ENCODE measurements around the gene SCYGR4.

DNA sequence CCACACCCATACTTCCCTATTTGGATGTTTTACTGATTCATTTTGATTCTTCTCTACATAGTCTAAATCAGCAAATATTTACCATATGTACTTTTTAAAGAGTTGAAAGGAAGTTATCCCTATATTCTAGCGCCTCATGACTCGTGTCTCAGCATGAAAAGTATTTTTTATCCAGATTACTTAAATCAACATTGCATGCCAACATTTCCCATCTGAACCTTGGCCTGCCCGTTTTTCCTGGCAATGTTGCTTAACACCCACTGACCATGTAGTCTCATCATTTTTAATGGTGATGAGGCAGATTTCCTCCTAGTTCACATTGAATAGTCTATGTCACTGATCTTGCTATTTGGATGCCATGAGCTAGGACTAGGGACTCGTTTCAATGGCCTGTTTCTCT lies 36.1 kb downstream of the SCYGR4 start:
- TF ChIP-seq, protein P1, sequence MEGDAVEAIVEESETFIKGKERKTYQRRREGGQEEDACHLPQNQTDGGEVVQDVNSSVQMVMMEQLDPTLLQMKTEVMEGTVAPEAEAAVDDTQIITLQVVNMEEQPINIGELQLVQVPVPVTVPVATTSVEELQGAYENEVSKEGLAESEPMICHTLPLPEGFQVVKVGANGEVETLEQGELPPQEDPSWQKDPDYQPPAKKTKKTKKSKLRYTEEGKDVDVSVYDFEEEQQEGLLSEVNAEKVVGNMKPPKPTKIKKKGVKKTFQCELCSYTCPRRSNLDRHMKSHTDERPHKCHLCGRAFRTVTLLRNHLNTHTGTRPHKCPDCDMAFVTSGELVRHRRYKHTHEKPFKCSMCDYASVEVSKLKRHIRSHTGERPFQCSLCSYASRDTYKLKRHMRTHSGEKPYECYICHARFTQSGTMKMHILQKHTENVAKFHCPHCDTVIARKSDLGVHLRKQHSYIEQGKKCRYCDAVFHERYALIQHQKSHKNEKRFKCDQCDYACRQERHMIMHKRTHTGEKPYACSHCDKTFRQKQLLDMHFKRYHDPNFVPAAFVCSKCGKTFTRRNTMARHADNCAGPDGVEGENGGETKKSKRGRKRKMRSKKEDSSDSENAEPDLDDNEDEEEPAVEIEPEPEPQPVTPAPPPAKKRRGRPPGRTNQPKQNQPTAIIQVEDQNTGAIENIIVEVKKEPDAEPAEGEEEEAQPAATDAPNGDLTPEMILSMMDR (IDR thresholded peaks at IDR 0.05; ENCODE audit: low read length) = no peak
- TF ChIP-seq EZH2 (IDR thresholded peaks at IDR 0.05; ENCODE audit: borderline replicate concordance, low read length) = no peak
